PC-3 (cell line): ENCODE data around the gene OR10H5. TPM values are rescaled to one million over a fixed set of nuclear protein-coding genes. Genes with fewer than 3 reads are reported as not detected.

Experiments used
- ATAC-seq: fragments of 200-7000 bp; cut with Tn5 transposase; 2 replicates; pipeline ENCODE4 v1.9.1; 2020; ENCODE audit warnings: mild to moderate bottlenecking, moderate library complexity
- Bru-seq: library from RNA; stranded (reverse); fragments of 400-500 nt; gene quantifications from one replicate; lab custom pipeline; 2021; lab: Mats Ljungman, UMichigan
- BruChase-seq, 2 experiments: library from RNA; stranded (reverse); fragments of 400-500 nt; gene quantifications; one replicate each; lab custom pipeline; 2021; lab: Mats Ljungman, UMichigan
- BruUV-seq: library from RNA; stranded (reverse); fragments of 400-500 nt; replicated peaks from 2 replicates; lab custom pipeline; 2021; lab: Mats Ljungman, UMichigan
- CTCF ChIA-PET: fragments of 300-600 bp; sonication (Branson Sonifier 250); formaldehyde crosslinking; loops from one replicate; lab custom pipeline; 2022; ENCODE audit warnings: antibody characterized with exemption; lab: Charles Lee
- POLR2A ChIA-PET: fragments of 300-600 bp; sonication (Branson Sonifier 250); formaldehyde crosslinking; loops from one replicate; lab custom pipeline; 2022; ENCODE audit warnings: antibody characterized with exemption; ENCODE audit not compliant: unreplicated experiment; lab: Charles Lee
- DNase-seq: peaks from one replicate; pipeline ENCODE4 v3.0.0-alpha.2; 2015
- H2AFZ ChIP-seq: fragments of 300-600 bp; sonication (generic); 2 replicates; pipeline ENCODE4 v1.6.0; 2016; ENCODE audit warnings: antibody characterized with exemption, low read length
- H3F3A ChIP-seq: fragments of 300-600 bp; sonication (generic); one replicate; pipeline ENCODE4 v1.6.0; 2017; ENCODE audit warnings: antibody characterized with exemption, low read length, control low read depth, mild to moderate bottlenecking; ENCODE audit not compliant: unreplicated experiment
- H3K27ac ChIP-seq: fragments of 300-600 bp; sonication (generic); 2 replicates; pipeline ENCODE4 v1.5.1; 2016; ENCODE audit warnings: mild to moderate bottlenecking, low read length
- H3K27me3 ChIP-seq: fragments of 300-600 bp; sonication (generic); 2 replicates; pipeline ENCODE4 v1.6.1; 2016; ENCODE audit warnings: low read length, mixed read lengths
- H3K36me3 ChIP-seq: fragments of 300-600 bp; sonication (generic); 2 replicates; pipeline ENCODE4 v1.6.1; 2016; ENCODE audit warnings: low read depth, mixed run types, low read length, mixed read lengths
- H3K4me1 ChIP-seq: fragments of 300-600 bp; sonication (generic); 2 replicates; pipeline ENCODE4 v1.5.1; 2016; ENCODE audit warnings: low read length; ENCODE audit not compliant: insufficient read depth
- H3K4me2 ChIP-seq: fragments of 300-600 bp; sonication (generic); 2 replicates; pipeline ENCODE4 v1.6.0; 2016; ENCODE audit warnings: low read length
- H3K4me3 ChIP-seq: fragments of 300-600 bp; sonication (generic); 2 replicates; pipeline ENCODE4 v1.5.1; 2016; ENCODE audit warnings: mild to moderate bottlenecking, low read length, mixed read lengths
- H3K79me2 ChIP-seq: fragments of 300-600 bp; sonication (generic); 2 replicates; pipeline ENCODE4 v1.6.1; 2017; ENCODE audit warnings: low read length, mixed read lengths
- H3K9ac ChIP-seq: fragments of 300-600 bp; sonication (generic); 2 replicates; pipeline ENCODE4 v1.6.0; 2016; ENCODE audit warnings: mild to moderate bottlenecking, low read length
- H3K9me2 ChIP-seq: fragments of 300-600 bp; sonication (generic); replicated peaks from 2 replicates; pipeline ENCODE4 v1.6.1; 2016; ENCODE audit warnings: mixed run types, low read length, mixed read lengths
- H3K9me3 ChIP-seq: fragments of 300-600 bp; sonication (generic); 2 replicates; pipeline ENCODE4 v1.6.1; 2016; ENCODE audit warnings: low read length, mixed read lengths
- H4K20me1 ChIP-seq: fragments of 300-600 bp; sonication (generic); 2 replicates; pipeline ENCODE4 v1.6.1; 2016; ENCODE audit warnings: low read length, mixed read lengths
- EZH2 ChIP-seq: fragments of 300-600 bp; sonication (generic); IDR thresholded peaks from one replicate; pipeline ENCODE4 v1.6.1; 2017; ENCODE audit warnings: antibody characterized with exemption, mild to moderate bottlenecking, low read length; ENCODE audit not compliant: unreplicated experiment
- EZH2phosphoT487 ChIP-seq: fragments of 300-600 bp; sonication (generic); IDR thresholded peaks from 2 replicates; pipeline ENCODE4 v1.6.1; 2018; ENCODE audit warnings: mild to moderate bottlenecking, antibody characterized with exemption, low read length, borderline replicate concordance
- intact Hi-C: fragments of 100-400 bp; cut with micrococcal nuclease; formaldehyde crosslinking; loops from 2 replicates; pipeline ENCODE4 v1.9.0; 2023
- long read RNA-seq: library from polyadenylated mRNA; unstranded; transcript quantifications from one replicate; pipeline ENCODE4 v2.0.0, GENCODE V29; 2021; ENCODE audit not compliant: unreplicated experiment
- total RNA-seq: library from RNA; depleted of rRNA; stranded (reverse); fragments of >200 nt; gene quantifications from 2 replicates; pipeline ENCODE4 v1.2.3, GENCODE V29; 2014; rRNA removed
- TF ChIP-seq, protein P1 (sequence below): fragments of 300-600 bp; sonication (generic); conservative IDR thresholded peaks from 2 replicates; pipeline ENCODE4 v1.5.1; 2017; ENCODE audit warnings: antibody characterized with exemption, low read depth, mild to moderate bottlenecking, low read length

The OR10H5 gene, protein sequence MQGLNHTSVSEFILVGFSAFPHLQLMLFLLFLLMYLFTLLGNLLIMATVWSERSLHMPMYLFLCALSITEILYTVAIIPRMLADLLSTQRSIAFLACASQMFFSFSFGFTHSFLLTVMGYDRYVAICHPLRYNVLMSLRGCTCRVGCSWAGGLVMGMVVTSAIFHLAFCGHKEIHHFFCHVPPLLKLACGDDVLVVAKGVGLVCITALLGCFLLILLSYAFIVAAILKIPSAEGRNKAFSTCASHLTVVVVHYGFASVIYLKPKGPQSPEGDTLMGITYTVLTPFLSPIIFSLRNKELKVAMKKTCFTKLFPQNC
- total RNA-seq, result not detected in 2 replicates
- Bru-seq, nascent RNA, result not detected
- not detected for BruChase-seq, experiment 1, labeled RNA remaining after a 6-hour chase
- not detected for BruChase-seq, experiment 2, labeled RNA remaining after a 2-hour chase
- long read RNA-seq, result 0 reads

DNA sequence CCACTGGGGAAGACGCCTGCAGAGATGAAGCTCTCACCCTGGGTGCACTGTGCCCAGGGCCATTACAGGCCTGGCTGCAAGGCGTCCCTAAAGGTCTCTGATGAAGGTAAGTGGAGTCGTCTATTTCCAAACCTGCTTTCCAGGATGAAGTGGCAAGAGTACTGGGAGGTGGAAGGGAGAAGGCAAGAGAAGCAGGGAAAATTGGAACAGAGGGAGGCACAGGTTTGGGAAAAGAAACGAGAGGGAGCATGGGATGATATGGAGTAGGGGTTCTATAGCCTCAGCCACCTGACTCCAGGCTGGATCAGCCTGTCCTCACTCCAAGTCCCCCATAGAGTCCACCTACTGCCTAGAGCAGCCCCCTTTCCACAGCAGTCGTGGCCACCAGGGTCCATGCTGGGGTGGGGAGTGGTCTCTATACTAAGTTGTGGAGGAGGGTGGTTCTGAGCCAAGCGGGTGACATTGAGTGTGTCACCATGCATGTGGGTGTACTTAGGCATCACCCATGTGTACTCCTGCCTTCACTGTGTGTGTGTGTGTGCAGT lies at the start of gene OR10H5:
Gene OR10H5, plus strand, starts transcription at position 51 of the 545 bp plus-strand sequence. CDS start 6,388 bp downstream, outside the sequence.
- Histone ChIP-seq H3K4me1 (no peaks in the 10 kb centered on the region), H3K36me3 (no peaks in the 10 kb centered on the region), H3K9me2 (no peaks in the 10 kb centered on the region), H3K4me2 (no peak within 1 kb of the TSS), H3K27ac (no peak within 1 kb of the TSS), H3K9ac (no peak within 1 kb of the TSS), H2AFZ (no peak within 1 kb of the TSS), H3K9me3 (no peaks in the 10 kb centered on the region), H3F3A (no peaks in the 10 kb centered on the region), H3K27me3 (peaks cover 8% of the 10 kb centered on the region; the same call in 1 of the 2 replicates), H3K79me2 (no peaks in the 10 kb centered on the region), H3K4me3 (no peak within 1 kb of the TSS), H4K20me1 (no peaks in the 10 kb centered on the region)
- TF ChIP-seq, protein P1, sequence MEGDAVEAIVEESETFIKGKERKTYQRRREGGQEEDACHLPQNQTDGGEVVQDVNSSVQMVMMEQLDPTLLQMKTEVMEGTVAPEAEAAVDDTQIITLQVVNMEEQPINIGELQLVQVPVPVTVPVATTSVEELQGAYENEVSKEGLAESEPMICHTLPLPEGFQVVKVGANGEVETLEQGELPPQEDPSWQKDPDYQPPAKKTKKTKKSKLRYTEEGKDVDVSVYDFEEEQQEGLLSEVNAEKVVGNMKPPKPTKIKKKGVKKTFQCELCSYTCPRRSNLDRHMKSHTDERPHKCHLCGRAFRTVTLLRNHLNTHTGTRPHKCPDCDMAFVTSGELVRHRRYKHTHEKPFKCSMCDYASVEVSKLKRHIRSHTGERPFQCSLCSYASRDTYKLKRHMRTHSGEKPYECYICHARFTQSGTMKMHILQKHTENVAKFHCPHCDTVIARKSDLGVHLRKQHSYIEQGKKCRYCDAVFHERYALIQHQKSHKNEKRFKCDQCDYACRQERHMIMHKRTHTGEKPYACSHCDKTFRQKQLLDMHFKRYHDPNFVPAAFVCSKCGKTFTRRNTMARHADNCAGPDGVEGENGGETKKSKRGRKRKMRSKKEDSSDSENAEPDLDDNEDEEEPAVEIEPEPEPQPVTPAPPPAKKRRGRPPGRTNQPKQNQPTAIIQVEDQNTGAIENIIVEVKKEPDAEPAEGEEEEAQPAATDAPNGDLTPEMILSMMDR, result no peak
- TF ChIP-seq EZH2phosphoT487 (no peak), EZH2 (no peak)
- ChIA-PET CTCF (no interaction called here), POLR2A (no interaction called here)
- no TSS peak for BruUV-seq
- ATAC-seq (no peak), DNase-seq (no peak)
- intact Hi-C loops, result no loop called here

DNA sequence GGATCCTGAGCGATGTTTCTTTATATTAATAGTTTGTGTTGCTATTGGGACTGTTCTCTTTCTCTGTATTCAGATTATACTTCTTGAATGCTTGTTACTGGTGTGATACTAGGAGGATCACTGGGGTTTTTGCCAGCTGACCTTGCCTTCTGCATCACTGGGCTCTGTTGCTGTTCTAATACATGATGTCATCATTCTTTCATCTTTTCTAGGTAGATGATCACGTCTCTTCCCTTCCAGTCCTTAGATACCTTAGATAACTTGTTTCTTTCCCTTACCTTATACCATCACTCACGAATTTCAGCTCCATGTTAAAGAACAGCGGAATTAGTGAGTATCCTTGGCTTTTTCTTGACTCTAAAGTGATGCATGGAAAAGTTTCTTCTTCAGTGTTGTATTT lies 49.7 kb upstream of the OR10H5 start, which contains the start of gene OR10H3:
Gene OR10H3, plus strand, starts transcription at position 264 of the 400 bp plus-strand sequence. CDS start 3,408 bp downstream, outside the sequence.
- no peak for ATAC-seq

More for the DNA sequence above, 49.7 kb upstream of the OR10H5 start, which contains the start of gene OR10H3:
- CTCF ChIA-PET, result no interaction called here
- Histone ChIP-seq H2AFZ (no peak within 1 kb of the TSS), H4K20me1 (no peaks in the 10 kb centered on the region), H3K9me3 (0 out of 2 replicates have a peak, but pooled peaks cover 3% of the 10 kb centered on the region), H3K36me3 (no peaks in the 10 kb centered on the region), H3K27me3 (peaks cover 32% of the 10 kb centered on the region; the same call in 1 of the 2 replicates), H3K4me2 (no peak within 1 kb of the TSS), H3F3A (no peaks in the 10 kb centered on the region), H3K27ac (no peak within 1 kb of the TSS), H3K4me3 (no peak within 1 kb of the TSS), H3K9me2 (no peaks in the 10 kb centered on the region), H3K9ac (no peak within 1 kb of the TSS), H3K79me2 (no peaks in the 10 kb centered on the region), H3K4me1 (no peaks in the 10 kb centered on the region)
- no peak for TF ChIP-seq EZH2
- TF ChIP-seq EZH2phosphoT487, result no peak
- TF ChIP-seq, protein P1, result no peak
- no peak for DNase-seq
- intact Hi-C loops, result no loop called here
- BruUV-seq, result no TSS peak
- POLR2A ChIA-PET, result no interaction called here
